CD4-positive, alpha-beta T cell (primary cell): ENCODE measurements around the gene TSHZ1. TPM values are rescaled to one million over a fixed set of nuclear protein-coding genes. Genes with fewer than 3 reads are reported as not detected.

ENCODE experiments used
- ATAC-seq: fragments of 200-7000 bp; cut with Tn5 transposase; one replicate; pipeline ENCODE4 v1.10.0; 2022; ENCODE audit warnings: mild to moderate bottlenecking; ENCODE audit not compliant: poor library complexity
- CTCF ChIA-PET: fragments of 350-600 bp; sonication (Branson Sonifier 250); formaldehyde crosslinking; loops from one replicate; lab custom pipeline; 2021; ENCODE audit warnings: antibody characterized with exemption, inconsistent platforms; lab: Charles Lee
- POLR2A ChIA-PET: fragments of 350-600 bp; sonication (Branson Sonifier 250); formaldehyde crosslinking; loops from one replicate; lab custom pipeline; 2021; ENCODE audit warnings: antibody characterized with exemption, inconsistent platforms; lab: Charles Lee
- DNase-seq, 14 experiments: peaks; one replicate each; pipeline ENCODE4 v3.0.0-alpha.2; 2013 to 2020; ENCODE audit warnings: mixed read lengths in 2 of 14
- H3K27ac ChIP-seq, 2 donors: one replicate each; pipeline versions ENCODE4 v1.5.1 to v1.7.0; 2013; ENCODE audit warnings: low read length in 2 of 2, low read depth in 1 of 2, mild to moderate bottlenecking in 1 of 2
- H3K27me3 ChIP-seq, 2 experiments: 1 replicate in 1 of 2; 2 replicates in 1 of 2; pipeline versions ENCODE4 v1.6.1 to v1.7.0; 2013; ENCODE audit warnings: low read length in 2 of 2, control low read depth in 1 of 2, mild to moderate bottlenecking in 1 of 2, moderate library complexity in 1 of 2; ENCODE audit not compliant: insufficient read depth in 2 of 2, control insufficient read depth in 1 of 2
- H3K36me3 ChIP-seq: one replicate; pipeline ENCODE4 v1.6.1; 2013; ENCODE audit warnings: low read length, control low read depth; ENCODE audit not compliant: insufficient read depth
- H3K4me1 ChIP-seq: one replicate; pipeline ENCODE4 v1.6.1; 2013; ENCODE audit warnings: low read length, control low read depth; ENCODE audit not compliant: insufficient read depth
- H3K4me3 ChIP-seq: one replicate; pipeline ENCODE4 v1.5.1; 2013; ENCODE audit warnings: mild to moderate bottlenecking, low read length, moderate library complexity
- H3K9me3 ChIP-seq, 2 experiments: 1 replicate in 1 of 2; 2 replicates in 1 of 2; pipeline versions ENCODE4 v1.6.1 to v1.7.0; 2013; ENCODE audit warnings: low read length in 2 of 2, mild to moderate bottlenecking in 2 of 2, control low read depth in 1 of 2, moderate library complexity in 1 of 2; ENCODE audit not compliant: control insufficient read depth in 1 of 2, insufficient read depth in 1 of 2
- H3K27ac Mint-ChIP-seq: one replicate; pipeline ENCODE4 v1.8.0; 2020; ENCODE audit warnings: mixed read lengths
- H3K27me3 Mint-ChIP-seq: one replicate; pipeline ENCODE4 v1.8.0; 2021; ENCODE audit warnings: mixed read lengths
- H3K36me3 Mint-ChIP-seq: one replicate; pipeline ENCODE4 v1.8.0; 2021; ENCODE audit warnings: low read depth, mixed read lengths
- H3K4me1 Mint-ChIP-seq: one replicate; pipeline ENCODE4 v1.8.0; 2021; ENCODE audit warnings: low read depth, mixed read lengths
- H3K4me3 Mint-ChIP-seq: one replicate; pipeline ENCODE4 v1.8.0; 2020; ENCODE audit warnings: mild to moderate bottlenecking, mixed read lengths
- H3K9me3 Mint-ChIP-seq: one replicate; pipeline ENCODE4 v1.8.0; 2020; ENCODE audit warnings: mixed read lengths
- intact Hi-C, 2 experiments: fragments of 100-400 bp; cut with DNase I in 1 of 2; cut with micrococcal nuclease in 1 of 2; formaldehyde crosslinking; loops; one replicate each; pipeline versions ENCODE4 v1.15.1 to v1.9.0; 2023 to 2025; cut with DNase I, micrococcal nuclease
- total RNA-seq, 174 experiments: library from RNA in 2 of 174; stranded (reverse) in 2 of 174; gene quantifications; one replicate each; pipeline ENCODE4 v1.2.3 and lab custom pipeline; 2021 to 2026
- TF ChIP-seq, protein P1 (sequence below): fragments of 200-600 bp; IDR thresholded peaks from one replicate; pipeline ENCODE4 v1.8.0; 2022; ENCODE audit warnings: antibody characterized with exemption, mild to moderate bottlenecking

Gene TSHZ1
- total RNA-seq, 2 experiments from 2014 or later, result 19.9 to 21.5 TPM

DNA sequence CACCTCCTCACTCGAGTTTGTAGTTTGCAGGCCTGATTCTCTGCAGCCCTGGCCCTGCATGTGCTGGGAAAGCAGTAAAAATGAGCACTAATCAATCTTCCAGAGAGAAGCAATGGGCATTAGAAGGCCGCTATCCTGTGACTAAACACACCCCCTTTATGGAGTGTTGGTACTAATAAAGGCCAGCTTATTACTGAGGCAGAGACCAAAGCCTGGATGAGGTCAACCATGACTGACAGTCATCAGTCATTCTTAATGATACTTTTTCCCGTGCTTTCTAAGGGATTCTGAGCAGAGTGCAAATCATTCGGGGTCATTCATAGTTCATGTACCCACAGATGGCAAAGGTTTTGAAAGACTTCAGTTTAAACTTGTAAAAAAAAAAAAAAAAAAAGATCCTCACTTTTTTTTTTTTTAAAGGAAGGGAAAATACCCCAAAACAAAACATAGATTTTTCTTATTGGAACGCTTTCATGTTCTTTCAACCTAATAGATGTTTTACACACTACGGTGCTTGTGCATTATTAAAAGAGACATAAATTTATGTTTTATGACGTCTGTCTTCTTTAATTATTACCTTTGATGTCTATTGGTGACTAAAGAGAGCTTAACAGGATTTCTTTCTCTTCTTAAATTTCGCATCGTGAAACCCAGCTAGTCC is 13.2 kb downstream of the TSHZ1 start:
- H3K4me3 Mint-ChIP-seq, result no peak overlapping the region
- intact Hi-C loops, result no loop called here

DNA sequence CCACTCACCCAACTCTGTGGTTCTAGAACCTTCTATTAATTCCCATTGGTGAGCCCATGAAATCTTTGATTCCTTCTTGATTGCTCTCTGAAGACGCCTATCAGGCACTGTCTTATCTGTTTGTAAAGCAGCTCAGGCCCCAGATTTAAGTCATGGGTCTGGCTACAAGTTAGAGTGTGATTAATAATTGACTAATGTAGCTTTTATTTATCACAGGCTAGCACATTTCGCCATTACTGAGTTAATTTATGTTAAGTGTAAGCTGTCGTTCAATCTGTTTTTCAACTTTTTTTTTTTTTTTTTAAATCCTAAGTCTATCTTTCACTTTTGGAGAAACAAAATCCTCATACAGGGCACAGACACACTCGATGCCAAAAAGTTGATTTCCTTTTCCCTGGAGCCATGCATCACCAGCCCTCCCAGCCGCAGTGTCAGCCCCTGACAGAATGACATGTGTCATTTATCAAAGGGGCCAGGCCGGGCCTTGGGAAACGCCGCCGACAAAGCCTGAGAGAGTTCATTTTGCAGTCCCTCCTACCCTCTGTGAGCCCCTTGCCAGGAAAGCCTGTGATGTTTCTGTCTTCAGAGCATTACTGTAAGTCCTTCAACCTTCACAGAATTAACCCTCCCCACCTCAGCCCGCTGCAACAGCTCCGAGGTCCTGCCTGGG is 15.8 kb downstream of the TSHZ1 start:
- H3K9me3 Mint-ChIP-seq, result no peaks in the 10 kb centered on the region
- H3K36me3 ChIP-seq, result peaks cover 10% of the 10 kb centered on the region
- no peaks in the 10 kb centered on the region for H3K9me3 ChIP-seq
- ATAC-seq (peak; percentile 45), DNase-seq (no peak)
- intact Hi-C loops, result no loop called here
- no peaks in the 10 kb centered on the region for H3K27me3 Mint-ChIP-seq
- no peak overlapping the region for H3K27ac ChIP-seq
- CTCF ChIA-PET, result interaction anchor here (1.3 kb wide), 1 partner anchor 12 kb away, joined by 4 read pairs; no protein-coding TSS in a partner anchor
- TF ChIP-seq, protein P1, sequence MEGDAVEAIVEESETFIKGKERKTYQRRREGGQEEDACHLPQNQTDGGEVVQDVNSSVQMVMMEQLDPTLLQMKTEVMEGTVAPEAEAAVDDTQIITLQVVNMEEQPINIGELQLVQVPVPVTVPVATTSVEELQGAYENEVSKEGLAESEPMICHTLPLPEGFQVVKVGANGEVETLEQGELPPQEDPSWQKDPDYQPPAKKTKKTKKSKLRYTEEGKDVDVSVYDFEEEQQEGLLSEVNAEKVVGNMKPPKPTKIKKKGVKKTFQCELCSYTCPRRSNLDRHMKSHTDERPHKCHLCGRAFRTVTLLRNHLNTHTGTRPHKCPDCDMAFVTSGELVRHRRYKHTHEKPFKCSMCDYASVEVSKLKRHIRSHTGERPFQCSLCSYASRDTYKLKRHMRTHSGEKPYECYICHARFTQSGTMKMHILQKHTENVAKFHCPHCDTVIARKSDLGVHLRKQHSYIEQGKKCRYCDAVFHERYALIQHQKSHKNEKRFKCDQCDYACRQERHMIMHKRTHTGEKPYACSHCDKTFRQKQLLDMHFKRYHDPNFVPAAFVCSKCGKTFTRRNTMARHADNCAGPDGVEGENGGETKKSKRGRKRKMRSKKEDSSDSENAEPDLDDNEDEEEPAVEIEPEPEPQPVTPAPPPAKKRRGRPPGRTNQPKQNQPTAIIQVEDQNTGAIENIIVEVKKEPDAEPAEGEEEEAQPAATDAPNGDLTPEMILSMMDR, result no peak
- peaks cover 9% of the 10 kb centered on the region for H3K36me3 Mint-ChIP-seq
- peak overlapping the region; percentile 25 for H3K27ac Mint-ChIP-seq
- H3K4me3 ChIP-seq, result no peak overlapping the region
- POLR2A ChIA-PET, result interaction anchor here (3.1 kb wide), 1 partner anchor 17 kb away, joined by 13 read pairs; the partner anchor contains the start of genes PTGR3 and TSHZ1
- no peaks in the 10 kb centered on the region for H3K27me3 ChIP-seq
- H3K4me3 Mint-ChIP-seq, result peak overlapping the region; percentile 32
- H3K4me1 ChIP-seq, result peaks cover 52% of the 10 kb centered on the region
- peaks cover 83% of the 10 kb centered on the region for H3K4me1 Mint-ChIP-seq

More for the DNA sequence above, 13.2 kb downstream of the TSHZ1 start:
- no peak overlapping the region for H3K27ac ChIP-seq
- Mint-ChIP-seq H3K4me1 (peaks cover 94% of the 10 kb centered on the region), H3K27me3 (no peaks in the 10 kb centered on the region), H3K36me3 (no peaks in the 10 kb centered on the region), H3K27ac (peak overlapping the region; percentile 49), H3K9me3 (no peaks in the 10 kb centered on the region)
- TF ChIP-seq, protein P1, result no peak
- no peaks in the 10 kb centered on the region for H3K36me3 ChIP-seq
- ChIA-PET POLR2A (interaction anchor here (3.1 kb wide), 1 partner anchor 14 kb away, joined by 13 read pairs; the partner anchor contains the start of genes PTGR3 and TSHZ1), CTCF (interaction anchor here (0.7 to 1.0 kb wide), 2 partner anchors 9 to 284 kb away, joined by 3 to 4 read pairs; no protein-coding TSS in a partner anchor)
- DNase-seq, result no peak
- H3K9me3 ChIP-seq, result no peaks in the 10 kb centered on the region
- H3K4me3 ChIP-seq, result no peak overlapping the region
- peaks cover 43% of the 10 kb centered on the region for H3K4me1 ChIP-seq
- no peak for ATAC-seq
- H3K27me3 ChIP-seq, result no peaks in the 10 kb centered on the region

GRCh38 chr18:75226956-75227316 is 16.3 kb downstream of the TSHZ1 start:
- DNase-seq, result no peak
- peak overlapping the region; percentile 63 for H3K4me3 Mint-ChIP-seq
- ChIA-PET CTCF (no interaction called here), POLR2A (interaction anchor here (3.7 kb wide), 1 partner anchor 16 kb away, joined by 12 read pairs; the partner anchor contains the start of gene TSHZ1)
- H3K27ac Mint-ChIP-seq, result peak overlapping the region; percentile 25
- Histone ChIP-seq H3K9me3 (no peaks in the 10 kb centered on the region), H3K4me1 (peaks cover 51% of the 10 kb centered on the region), H3K4me3 (no peak overlapping the region), H3K27ac (no peak overlapping the region), H3K36me3 (peaks cover 10% of the 10 kb centered on the region), H3K27me3 (no peaks in the 10 kb centered on the region)
- intact Hi-C loops, result no loop called here
- H3K36me3 Mint-ChIP-seq, result peaks cover 9% of the 10 kb centered on the region
- TF ChIP-seq, protein P1, result no peak
- ATAC-seq, result no peak
- H3K27me3 Mint-ChIP-seq, result no peaks in the 10 kb centered on the region
- no peaks in the 10 kb centered on the region for H3K9me3 Mint-ChIP-seq
- H3K4me1 Mint-ChIP-seq, result peaks cover 78% of the 10 kb centered on the region
